Measurements from ENCODE around the gene SSNA1.

The SSNA1 gene

DNA sequence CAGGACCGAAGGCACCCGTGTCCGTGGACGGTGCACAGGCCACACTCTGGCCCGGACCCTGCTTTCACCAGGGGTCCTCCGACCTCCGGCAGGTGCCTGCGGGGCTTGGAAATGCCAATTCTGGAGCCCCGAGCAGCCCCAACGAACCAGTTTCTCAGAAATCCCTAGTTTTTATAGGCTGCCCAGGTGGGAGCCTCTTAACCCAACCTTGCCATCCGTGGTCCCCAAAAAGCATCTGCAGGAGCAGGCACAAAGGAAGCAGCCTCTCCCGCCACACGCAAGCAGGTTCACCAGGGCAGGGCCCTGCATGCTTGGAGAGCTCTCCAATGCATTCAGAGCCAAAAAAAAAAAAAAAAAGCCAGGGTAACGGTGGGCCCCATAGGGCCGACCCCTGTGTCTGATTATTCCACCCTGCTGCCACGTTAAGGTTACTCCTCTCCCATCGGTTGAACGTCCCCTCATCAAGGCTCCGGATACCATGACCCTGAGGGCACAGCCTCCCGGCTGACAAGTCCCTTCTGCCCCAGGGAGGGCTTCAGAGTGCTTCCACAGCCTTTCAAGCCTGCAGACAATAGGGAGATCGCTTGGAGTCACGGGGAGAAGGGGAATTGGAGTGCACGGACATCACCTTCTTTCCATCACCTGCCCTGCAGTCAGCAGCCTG lies 12.9 kb downstream of the SSNA1 start:
- DNase-seq: no peak

GRCh38 chr9:137202966-137203365 lies 14.5 kb downstream of the SSNA1 start:
- DNase-seq: no peak

DNA sequence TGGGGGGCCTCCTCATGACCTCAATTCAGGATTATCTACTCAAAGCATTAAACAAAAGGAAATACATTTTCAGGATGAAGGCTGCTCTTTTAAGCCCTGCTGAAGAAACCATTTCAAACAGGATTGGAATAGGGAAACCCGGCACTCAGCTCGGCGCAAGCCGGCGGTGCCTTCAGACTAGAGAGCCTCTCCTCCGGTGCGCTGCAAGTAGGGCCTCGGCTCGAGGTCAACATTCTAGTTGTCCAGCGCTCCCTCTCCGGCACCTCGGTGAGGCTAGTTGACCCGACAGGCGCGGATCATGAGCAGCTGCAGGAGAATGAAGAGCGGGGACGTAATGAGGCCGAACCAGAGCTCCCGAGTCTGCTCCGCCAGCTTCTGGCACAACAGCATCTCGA lies 16.3 kb downstream of the SSNA1 start:
- DNase-seq: no peak

GRCh38 chr9:137205126-137206069 lies 16.9 kb downstream of the SSNA1 start, which contains the start of the genes NDOR1 and TMEM203:
TSS of gene NDOR1 (plus strand) at chr9:137205700. CDS start at chr9:137205778, 78 bp downstream.
TSS of gene TMEM203 (minus strand) at chr9:137205648. CDS start at chr9:137205414, 234 bp downstream.
- peak; percentile 70 for DNase-seq

GRCh38 chr9:137206602-137207001 lies 18.1 kb downstream of the SSNA1 start:
- DNase-seq: no peak

DNA sequence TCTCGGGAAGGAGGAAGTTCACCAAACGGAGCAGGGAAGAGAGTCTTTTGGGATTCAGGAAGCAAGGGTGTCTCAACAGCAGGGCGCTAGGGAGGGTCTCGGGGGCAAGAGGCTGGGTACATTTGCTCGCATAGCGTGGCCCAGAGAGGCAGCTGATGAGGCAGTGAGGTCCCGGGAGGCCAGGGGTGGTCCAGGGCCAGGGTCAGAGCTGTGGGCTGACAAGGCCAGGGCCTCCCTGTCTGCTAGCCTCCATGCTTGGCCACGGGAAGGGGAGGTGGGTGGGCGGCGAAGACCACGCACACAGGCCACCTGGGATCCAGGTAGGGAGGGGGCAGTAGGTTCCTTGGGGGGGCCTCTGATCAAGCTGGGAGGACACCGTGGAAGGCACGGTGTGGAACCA lies 23.1 kb downstream of the SSNA1 start:
- DNase-seq: no peak

GRCh38 chr9:137212520-137212919 lies 24.0 kb downstream of the SSNA1 start:
- DNase-seq: no peak

DNA sequence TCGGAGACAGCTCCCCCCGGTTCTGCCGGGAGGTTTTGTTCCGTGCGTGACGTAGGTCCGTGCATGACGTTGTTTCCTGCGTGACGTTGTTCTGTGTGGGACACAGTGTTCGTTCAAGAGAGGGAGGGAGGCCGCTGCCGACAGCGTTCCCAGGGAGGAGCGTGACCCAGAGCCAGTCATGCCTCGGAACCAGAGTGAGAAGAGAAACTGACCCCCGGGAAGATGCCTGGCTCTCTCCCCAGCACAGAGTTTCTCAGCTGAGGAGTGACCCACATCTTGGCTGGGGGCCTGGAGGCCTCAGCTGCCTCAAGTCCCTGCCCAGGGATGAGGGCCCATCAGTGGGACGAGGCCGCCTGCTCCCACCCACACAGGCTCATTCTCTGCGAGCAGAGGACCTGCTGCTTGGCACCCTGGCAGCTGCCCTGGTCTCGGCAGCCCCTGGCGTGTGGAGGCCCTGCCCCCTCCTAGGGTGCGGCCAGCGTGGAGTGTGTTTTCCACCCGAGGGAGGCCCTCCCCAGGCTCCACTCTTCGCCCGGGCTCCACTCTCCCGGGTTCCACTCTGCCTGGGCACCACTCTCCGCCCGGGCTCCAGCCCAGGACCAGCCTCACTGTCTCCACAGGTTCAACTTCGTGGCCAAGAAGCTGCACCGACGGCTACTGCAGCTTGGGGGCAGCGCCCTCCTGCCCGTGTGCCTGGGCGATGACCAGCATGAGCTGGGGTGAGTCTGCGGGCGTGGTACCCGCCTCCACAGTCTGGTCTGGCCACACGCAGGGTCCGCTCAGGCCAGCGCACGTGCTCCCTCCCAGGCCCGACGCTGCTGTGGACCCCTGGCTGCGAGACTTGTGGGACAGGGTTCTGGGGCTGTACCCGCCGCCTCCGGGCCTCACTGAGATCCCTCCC lies 24.9 kb downstream of the SSNA1 start:
- DNase-seq: no peak

GRCh38 chr9:137214620-137215019 lies 26.1 kb downstream of the SSNA1 start:
- DNase-seq: no peak

DNA sequence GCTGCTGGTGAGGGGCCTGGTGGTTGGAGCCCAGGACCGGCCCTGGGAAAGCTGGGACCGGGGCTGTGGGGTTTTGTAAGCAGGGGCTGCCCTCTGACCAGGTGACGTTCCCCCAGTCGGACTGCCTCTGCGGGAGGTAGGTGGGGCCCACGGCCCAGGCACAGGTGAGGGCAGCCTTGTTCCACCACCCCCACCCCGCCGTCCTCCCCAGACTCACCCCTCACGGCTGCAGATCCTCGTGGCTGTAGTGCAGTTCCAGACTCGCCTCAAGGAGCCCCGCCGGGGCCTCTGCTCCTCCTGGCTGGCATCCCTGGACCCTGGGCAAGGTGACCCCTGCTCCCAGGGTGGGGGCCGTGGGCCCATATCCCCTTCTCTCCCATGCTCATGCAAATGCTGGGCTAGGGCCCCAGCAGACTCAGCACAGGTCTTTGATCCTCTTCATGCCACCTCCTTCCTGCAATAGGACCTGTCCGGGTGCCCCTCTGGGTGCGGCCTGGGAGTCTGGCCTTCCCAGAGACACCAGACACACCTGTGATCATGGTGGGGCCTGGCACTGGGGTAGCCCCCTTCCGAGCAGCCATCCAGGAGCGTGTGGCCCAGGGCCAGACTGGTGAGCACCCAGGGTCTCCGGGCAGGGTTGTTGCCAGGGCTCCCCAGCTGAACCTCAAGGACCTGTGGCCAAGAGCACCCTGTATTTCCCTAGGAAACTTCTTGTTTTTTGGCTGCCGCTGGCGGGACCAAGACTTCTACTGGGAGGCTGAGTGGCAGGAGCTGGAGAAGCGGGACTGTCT lies 26.9 kb downstream of the SSNA1 start:
- DNase-seq: no peak

GRCh38 chr9:137216188-137216965 lies 27.9 kb downstream of the SSNA1 start:
- no peak for DNase-seq

DNA sequence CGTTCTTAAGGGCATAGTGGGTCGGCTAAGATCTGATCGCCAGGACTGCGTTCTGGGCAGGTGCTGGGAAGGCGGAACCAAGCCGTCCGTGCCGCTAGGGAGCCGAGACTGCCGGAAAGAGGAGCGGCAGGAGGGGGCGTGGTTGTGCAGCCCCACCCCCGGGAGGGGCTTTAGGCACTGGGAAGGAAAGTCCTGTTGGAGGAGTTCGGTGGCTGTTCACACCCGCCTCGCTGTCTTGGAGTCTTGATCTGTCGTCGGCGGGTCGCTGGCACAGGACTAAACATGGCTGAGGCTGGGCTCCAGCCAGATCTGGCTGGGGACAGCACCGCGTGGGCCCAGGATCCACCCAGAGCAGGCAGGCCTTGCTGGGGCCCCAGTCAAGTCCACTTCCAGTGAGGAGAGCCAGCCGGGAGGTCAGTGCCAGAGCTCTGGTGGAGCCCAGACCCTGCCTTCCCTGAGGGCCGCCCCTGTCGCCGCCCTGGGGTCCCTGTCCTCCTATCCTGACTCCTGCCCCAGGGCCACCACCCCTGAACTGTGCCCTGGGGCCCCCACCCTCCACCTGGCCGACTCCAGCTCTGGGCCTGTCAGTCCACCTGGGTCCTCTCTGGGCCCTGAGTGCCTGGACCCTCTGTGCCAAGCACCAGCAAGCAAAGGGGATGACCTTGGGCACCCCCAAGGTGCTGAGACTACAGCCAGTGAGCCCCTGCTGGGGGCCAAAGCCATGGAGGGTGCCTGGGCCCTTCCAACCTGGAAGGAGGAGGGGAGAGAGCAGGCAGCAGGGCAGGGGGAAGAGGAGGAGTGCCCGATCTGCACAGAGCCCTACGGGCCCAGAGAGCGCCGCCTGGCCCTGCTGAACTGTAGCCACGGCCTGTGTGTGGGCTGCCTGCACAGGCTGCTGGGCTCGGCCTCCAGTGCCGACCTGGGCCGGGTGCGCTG lies 29.1 kb downstream of the SSNA1 start:
- no peak for DNase-seq

GRCh38 chr9:137218212-137218753 lies 29.8 kb downstream of the SSNA1 start:
- no peak for DNase-seq

- peak; percentile 33 for DNase-seq
These were observed 30.3 kb downstream of the SSNA1 start for GRCh38 chr9:137218754-137219271.

- no peak for DNase-seq
These were observed 31.4 kb downstream of the SSNA1 start for GRCh38 chr9:137219757-137220316.

DNA sequence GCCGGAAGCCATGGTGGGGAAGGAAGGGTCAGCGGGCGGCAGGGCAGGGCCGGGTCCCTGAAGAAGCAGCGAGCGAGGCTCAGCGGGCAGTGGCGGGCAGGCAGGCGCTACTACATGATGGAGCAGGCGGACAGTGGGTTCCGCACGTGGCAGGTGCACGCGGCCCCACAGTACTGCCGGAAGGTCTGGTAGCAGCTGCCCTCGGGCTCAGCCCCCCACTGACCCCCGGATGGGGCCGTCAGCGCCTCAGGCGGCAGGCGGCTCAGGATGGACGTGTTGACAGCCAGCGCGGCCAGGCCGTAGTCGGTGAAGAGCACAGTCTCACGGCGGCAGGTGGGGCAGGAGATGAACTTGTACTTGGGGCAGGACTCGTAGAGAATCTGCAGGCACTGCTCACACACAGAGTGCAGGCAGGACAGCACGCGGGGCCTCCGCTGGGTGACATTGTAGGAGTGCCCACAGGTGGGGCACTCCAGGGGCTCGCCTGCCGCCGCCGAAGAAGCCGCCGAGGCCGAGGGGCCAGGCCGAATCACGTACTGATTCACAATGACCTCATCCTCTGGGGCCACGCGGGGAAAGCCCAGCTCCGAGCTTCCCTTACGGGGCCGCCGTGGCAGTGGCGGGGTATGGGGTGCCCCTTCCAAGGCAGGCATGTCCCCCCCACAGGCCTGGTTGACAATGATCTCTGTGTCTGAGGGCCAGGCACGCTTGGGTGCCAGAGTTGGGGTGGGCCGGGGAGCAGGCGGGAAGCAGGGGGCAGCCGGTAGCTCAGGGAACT lies 32.0 kb downstream of the SSNA1 start:
- DNase-seq: no peak

DNA sequence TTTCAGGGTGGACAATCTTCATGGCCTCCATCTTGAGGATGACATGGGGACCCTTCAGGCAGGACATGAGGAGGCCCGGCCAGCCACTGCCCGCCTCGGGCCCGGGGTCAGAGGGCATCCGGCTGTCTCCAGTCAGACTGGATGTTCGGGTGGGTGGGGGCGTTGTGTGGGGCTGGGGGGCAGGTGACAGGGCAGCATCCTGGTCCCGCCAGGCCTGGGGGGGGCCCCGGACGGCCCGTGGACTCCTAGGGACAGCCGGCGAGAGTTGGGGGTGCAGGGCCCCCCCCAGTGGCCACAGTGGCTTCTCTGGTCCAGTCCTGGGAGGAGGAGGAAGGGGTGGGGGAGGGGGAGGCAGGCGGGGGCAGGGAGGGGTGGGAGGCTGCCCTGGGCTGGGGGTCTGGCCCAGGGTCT lies 32.6 kb downstream of the SSNA1 start:
- DNase-seq: no peak

GRCh38 chr9:137221506-137222111 lies 33.1 kb downstream of the SSNA1 start:
- peak; percentile 45 for DNase-seq
